HL-60/S4 treated with phorbol 12-myristate 13-acetate at 8.2 ng/mL for 4 days and 3 days (cell line): ENCODE data around the gene ENOSF1.

Experiments used
- in situ Hi-C: fragments of 300-500 bp; cut with MboI; formaldehyde crosslinking; loops from 2 replicates; pipeline ENCODE4 v1.15.0; 2022; ENCODE audit warnings: low sequenced_read_pairs

Gene ENOSF1

DNA sequence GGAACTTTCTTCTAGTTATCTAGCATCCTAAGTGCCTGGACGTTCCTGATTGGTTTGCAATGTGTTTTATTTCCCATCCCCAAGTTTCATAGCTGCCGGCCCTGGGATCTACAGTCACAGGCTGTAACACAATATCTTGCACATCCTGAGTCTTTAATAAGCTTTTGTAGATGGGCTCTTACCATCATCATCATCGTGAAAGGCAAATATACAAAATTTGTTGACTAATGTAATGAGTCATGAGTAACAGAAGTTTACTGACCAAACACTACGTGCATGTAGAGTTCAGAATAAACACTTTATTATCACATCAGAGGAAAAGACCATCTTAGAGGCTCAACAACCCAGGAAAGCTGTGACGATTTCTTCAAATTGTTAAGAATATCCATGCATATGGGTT lies 63.1 kb downstream of the ENOSF1 start:
- in situ Hi-C loops, result no loop called here

DNA sequence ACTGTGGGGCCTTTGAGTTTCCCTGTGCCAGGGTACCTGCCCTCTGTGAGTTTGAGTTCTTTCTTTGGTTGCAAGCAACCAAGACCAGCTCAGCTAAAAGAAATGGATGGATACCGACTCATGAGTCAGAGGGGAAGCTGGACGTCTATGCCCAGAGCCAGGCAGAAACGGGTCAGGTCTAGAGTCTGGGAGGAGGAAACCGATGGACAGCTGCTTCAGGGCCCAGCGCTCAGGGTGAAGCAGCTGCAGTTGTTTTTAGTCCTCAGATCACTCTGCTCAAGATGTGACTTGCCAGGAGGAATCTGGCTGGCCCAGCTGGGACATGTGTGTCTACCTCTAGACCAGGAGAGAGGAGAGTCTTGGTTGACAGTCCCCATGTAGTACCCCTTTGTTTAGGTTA lies 65.1 kb downstream of the ENOSF1 start:
- in situ Hi-C loops, result no loop called here

DNA sequence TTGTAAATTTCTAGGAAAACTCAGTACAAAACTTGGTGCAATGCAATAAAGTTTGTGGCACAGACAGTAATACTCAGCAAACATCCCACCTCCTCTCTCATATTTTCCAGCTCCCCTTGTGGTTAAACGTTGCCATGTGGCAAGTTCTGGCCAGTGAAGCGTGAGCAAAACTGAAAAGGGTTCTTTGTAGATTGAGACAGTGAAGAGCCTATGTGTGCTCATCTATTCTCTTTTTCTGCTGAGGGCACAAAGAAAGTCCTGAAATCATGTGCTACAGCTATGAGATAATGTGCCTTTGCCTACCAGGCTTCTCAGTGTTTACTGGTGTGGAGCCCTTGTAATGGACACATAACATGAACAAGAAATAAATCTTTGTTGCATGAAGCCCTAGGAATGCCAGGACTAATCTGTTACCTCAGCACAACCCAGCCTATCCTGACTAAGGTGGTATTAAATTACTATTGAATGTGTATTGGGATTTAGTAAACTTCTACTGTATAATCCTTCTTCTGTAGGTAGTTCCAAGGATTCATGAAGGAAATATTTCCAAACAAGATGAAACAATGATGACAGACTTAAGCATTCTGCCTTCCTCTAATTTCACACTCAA lies 67.9 kb downstream of the ENOSF1 start:
- in situ Hi-C loops, result no loop called here

DNA sequence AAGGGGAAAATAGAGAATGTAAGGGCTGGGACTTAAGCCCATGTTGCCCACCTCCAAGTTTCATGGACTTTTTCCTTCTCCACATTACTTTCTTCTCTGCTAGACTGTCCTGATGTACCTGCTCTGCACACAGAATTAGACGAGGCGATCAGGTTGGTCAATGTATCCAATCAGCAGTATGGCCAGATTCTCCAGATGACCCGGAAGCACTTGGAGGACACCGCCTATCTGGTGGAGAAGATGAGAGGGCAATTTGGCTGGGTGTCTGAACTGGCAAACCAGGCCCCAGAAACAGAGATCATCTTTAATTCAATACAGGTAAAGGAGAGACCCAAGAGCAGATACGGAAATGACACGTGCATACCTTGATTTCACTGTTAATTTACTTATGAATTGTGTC lies 71.2 kb downstream of the ENOSF1 start:
- in situ Hi-C loops, result no loop called here

DNA sequence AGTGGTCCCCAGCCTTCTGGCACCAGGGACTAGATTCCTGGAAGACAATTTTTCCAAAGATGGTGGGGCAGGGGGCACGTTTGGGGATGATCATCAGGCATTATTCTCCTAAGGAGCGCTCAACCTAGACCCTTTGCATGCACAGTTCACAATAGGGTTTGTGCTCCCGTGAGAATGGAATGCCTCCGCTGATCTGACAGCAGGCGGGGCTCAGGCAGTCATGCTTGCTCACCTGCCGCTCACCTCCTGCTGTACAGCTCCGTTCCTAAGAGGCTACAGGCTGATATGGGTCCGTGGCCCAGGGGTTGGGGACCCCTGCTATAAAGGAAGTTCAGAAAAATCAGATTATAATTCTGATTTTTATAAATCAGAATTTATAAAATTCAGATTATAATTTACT lies 77.3 kb downstream of the ENOSF1 start:
- in situ Hi-C loops, result no loop called here

DNA sequence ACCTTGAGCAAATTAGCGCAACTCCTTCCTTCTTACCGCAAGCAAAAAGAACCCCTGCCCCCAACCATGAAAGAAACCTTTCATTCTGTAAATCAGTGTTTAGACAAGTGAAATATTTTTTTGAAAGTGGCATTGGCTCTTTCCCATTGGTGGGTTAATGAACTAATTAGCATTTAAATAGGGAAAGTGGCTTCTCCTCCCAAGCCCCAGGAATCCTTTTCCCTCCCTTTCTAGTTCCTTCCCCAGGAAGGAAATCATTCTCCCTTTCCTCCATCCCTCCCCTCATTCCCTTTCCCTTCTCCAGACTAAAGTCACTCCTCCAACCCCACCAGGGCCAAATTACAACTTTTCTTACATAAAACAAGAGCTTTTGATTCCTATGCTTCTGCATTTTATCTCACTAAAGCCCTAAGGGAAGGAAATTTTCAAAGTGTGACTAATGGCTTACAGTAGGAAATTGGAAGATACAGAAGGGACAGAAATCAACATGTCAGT lies 77.8 kb downstream of the ENOSF1 start:
- in situ Hi-C loops, result no loop called here

DNA sequence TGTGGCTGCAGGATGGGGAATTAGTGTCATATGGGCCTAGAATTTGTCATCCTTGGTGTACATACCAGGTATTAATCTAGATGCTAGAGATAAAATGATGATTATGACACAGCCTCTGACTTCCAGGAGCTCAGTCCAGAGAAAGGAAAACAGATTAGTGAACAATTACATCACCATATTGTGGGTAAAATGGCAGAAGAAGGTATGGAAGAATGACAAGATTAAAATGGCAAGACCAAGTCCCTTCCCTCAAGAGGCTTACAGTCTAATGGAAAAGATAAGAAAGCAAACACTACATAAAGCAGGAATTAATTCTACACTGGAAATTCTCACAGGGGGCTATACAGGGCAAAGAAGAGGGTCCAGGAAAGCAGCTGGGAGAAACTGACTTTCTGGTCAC lies 80.9 kb downstream of the ENOSF1 start:
- in situ Hi-C loops, result no loop called here

DNA sequence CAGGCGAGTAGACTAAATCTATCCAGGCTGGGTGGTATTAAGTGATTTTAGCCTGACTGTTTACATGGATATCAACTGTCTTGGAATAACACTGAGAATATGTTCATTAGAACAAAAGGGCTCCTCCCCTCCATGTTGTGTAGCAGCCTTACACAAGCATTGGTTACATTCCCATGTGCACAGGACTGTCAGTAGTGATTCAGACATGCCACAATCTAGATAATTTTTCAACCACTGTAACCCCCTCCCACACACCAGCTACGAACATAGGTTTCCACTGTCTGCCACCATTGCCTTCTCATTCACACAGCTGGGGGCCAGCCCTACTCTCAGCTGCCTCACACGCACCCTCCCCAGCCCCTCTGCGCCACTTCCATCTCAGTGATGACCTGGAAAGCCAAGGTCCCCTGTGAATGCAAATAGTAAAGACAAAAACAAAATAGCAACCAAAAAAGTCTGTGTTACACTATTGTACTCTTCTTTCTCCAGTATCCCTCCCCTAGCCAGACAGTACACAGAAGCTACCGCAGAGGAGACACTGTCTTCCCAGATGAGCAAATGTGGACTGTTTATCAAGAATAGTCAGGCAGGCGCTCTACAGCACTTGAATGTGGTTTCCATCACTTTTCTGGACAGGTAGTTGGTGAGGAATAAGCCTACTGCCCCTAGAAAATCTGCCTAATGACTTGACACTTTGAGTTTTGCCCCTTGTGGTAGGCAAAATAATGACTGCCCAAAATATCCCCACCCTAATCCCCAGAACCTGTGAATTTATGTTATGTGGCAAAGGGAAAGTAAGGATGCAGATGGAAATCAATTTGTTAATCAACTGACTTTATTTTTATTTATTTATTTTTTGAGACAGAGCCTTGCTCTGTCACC lies 82.9 kb downstream of the ENOSF1 start:
- in situ Hi-C loops, result no loop called here

DNA sequence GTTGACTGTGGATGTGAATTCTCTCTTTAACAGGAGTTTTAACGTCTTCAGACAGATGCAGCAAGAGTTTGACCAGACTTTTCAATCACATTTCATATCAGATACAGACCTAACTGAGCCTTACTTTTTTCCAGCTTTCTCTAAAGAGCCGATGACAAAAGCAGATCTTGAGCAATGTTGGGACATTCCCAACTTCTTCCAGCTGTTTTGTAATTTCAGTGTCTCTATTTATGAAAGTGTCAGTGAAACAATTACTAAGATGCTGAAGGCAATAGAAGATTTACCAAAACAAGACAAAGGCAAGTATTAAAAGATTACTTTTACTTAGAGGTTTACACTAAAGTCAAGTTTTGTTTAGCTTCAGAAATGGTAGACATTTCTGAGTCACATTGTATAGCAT lies 85.2 kb downstream of the ENOSF1 start:
- in situ Hi-C loops, result no loop called here

DNA sequence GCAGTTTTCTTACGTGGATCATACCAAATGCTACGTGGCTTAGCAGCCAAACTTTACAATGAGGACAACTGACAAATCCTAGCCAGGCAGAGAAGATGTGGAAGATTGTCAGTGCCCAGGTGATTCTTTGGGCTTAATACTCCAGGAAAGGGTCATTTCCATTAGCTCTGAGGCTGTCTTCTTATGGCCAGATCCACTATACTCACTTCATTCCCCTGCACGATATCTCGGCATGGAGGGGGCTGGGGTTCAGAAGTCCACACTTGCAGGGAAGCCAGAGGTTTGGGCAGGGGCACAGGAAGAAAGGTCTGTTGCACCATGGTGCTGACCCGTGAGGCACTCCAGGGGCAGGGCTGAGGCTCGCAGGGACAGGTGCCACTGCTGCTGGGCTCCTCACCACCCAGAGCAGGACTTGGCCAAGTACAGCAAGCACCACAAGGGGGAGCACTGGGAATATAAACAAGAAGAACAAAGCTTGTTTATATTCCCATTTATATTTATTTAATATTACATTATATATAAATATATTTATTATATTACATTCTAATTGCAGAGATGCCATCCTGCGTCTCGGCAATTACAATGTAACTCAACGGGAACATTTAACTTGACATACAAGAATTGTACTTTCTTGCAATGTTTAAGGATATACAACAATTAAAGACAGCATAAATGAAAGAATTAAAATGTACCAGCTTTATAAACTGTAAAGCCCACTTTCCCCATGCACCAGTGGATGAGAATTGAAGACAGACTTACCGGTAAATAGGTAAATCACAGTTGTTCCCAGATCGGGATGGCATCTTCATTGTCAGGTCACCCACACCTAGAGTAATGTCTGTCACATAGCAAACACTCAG lies 88.4 kb downstream of the ENOSF1 start:
- in situ Hi-C loops, result no loop called here

DNA sequence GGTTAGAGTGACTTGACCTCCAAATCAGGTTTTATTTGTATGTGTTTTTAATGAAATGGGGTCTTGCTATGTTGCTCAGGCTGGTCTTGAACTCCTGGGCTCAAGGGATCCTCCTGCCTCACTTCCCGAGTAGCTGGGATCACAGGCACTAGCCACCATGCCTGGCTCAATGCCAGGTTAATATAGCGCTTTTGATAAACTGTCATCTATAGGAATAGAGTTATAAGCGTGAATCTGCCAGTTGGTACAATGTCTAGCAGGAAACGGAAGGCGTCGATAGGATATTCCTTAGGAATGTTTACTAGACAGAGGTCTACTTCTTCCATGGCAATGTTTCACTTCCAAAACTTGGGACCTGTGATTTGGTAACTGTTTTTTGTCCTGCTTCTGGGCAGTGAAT lies 90.1 kb downstream of the ENOSF1 start:
- in situ Hi-C loops, result no loop called here

DNA sequence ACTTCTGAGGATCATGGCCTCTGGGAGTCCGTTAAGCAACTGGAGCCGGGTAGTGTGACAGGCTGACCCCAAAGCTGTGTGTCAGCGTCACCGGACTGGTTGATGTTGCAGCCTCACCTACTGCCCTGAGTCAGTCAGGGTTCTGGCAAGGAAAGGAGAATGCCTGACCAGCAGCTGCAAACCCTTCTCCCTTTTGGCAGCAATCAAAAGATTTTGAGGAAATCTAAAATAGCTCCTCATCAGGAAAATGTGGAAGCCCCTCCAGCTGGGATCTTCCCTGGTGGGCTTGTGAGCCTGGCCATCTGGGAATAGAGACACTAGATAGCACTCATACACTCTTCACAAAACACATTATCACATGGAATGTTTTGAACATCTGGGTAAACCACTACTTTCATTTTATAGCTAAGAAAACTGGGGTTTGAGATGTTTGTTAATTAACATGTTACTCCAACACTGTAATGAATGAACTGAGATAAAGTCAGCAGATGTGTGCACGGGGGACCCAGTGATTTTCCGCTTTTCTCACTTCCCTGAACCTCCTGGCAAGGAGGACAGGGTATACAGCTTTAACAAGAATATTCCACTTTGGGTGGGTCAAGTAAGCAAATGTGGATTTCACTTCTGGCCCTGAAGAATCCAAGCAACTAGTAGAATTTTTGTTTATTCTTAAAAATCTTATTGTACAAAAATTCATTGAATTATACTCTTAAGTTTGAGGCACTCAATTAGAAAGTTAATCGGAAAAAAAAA lies 91.0 kb downstream of the ENOSF1 start:
- in situ Hi-C loops, result no loop called here
